H1 (cell line): ENCODE results near the gene VPS37D.

Experiments used
- ATF2 ChIP-seq: IDR thresholded peaks from 2 replicates; pipeline ENCODE4 v1.6.1; 2012; ENCODE audit warnings: low read length, inconsistent platforms
- BRCA1 ChIP-seq: IDR thresholded peaks from 2 replicates; pipeline ENCODE4 v1.6.1; 2012; ENCODE audit warnings: low read depth, low read length, improper control_type of control experiment
- EZH2 ChIP-seq: fragments of 200-600 bp; sonication (generic); IDR thresholded peaks from 2 replicates; pipeline ENCODE4 v1.7.1; 2012; ENCODE audit warnings: low read depth, mild to moderate bottlenecking, moderate library complexity, low read length, inconsistent platforms; ENCODE audit not compliant: severe bottlenecking
- GABPA ChIP-seq: IDR thresholded peaks from 2 replicates; pipeline ENCODE4 v1.6.1; 2011; ENCODE audit warnings: mild to moderate bottlenecking, low read length, moderate library complexity, borderline replicate concordance; ENCODE audit not compliant: insufficient read depth
- JUND ChIP-seq: IDR thresholded peaks from 2 replicates; pipeline ENCODE4 v1.6.1; 2011; ENCODE audit warnings: mild to moderate bottlenecking, improper control_type of control experiment, low read length
- NRF1 ChIP-seq: IDR thresholded peaks from 2 replicates; pipeline ENCODE4 v1.6.1; 2011; ENCODE audit warnings: mild to moderate bottlenecking, low read depth, low read length, improper control_type of control experiment
- POLR2A ChIP-seq, 2 experiments: IDR thresholded peaks; 1 replicate in 1 of 2; 2 replicates in 1 of 2; pipeline ENCODE4 v1.6.1; 2011; ENCODE audit warnings: low read depth in 2 of 2, low read length in 2 of 2, mild to moderate bottlenecking in 2 of 2; ENCODE audit errors: control extremely low read depth in 1 of 2
- POLR2AphosphoS5 ChIP-seq: IDR thresholded peaks from 2 replicates; pipeline ENCODE4 v1.6.1; 2011; ENCODE audit warnings: low read depth, low read length
- SRF ChIP-seq: IDR thresholded peaks from 2 replicates; pipeline ENCODE4 v1.6.1; 2011; ENCODE audit warnings: mild to moderate bottlenecking, low read depth, low read length, moderate library complexity
- TEAD4 ChIP-seq: IDR thresholded peaks from 2 replicates; pipeline ENCODE4 v1.6.1; 2012; ENCODE audit warnings: low read depth, low read length, inconsistent platforms, mixed read lengths
- TF ChIP-seq, protein P1 (sequence below), 3 experiments: IDR thresholded peaks; 1 replicate in 2 of 3; 2 replicates in 1 of 3; pipeline versions ENCODE4 v1.5.1 to v1.6.1; 2011; ENCODE audit warnings: low read length in 3 of 3, mild to moderate bottlenecking in 3 of 3, inconsistent platforms in 2 of 3, low read depth in 1 of 3, moderate library complexity in 1 of 3; ENCODE audit not compliant: insufficient read depth in 1 of 3; ENCODE audit errors: control extremely low read depth in 1 of 3
- TF ChIP-seq, protein P2 (sequence below): IDR thresholded peaks from 2 replicates; pipeline ENCODE4 v1.6.1; 2012; ENCODE audit warnings: inconsistent platforms

DNA sequence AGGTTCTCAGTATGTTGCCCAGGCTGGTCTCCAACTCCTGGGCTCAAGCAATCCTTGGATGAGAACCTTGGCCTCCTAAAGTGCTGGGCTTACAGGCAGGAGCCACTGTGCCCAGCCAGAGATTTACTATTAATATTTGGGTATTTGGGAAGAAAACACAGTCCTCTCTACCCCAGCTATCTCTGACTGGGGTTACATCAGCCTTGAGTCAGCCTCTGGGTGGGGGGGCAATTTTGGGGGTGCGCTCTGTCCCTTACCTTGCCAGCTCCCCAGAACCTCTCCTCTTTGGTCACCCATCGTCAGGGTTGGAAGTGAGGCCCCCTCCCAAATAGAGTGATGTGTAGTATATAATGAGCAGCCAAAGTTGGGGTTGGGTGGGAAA lies 45.1 kb upstream of the VPS37D start:
- no peak for TF ChIP-seq SRF
- TF ChIP-seq, protein P1, sequence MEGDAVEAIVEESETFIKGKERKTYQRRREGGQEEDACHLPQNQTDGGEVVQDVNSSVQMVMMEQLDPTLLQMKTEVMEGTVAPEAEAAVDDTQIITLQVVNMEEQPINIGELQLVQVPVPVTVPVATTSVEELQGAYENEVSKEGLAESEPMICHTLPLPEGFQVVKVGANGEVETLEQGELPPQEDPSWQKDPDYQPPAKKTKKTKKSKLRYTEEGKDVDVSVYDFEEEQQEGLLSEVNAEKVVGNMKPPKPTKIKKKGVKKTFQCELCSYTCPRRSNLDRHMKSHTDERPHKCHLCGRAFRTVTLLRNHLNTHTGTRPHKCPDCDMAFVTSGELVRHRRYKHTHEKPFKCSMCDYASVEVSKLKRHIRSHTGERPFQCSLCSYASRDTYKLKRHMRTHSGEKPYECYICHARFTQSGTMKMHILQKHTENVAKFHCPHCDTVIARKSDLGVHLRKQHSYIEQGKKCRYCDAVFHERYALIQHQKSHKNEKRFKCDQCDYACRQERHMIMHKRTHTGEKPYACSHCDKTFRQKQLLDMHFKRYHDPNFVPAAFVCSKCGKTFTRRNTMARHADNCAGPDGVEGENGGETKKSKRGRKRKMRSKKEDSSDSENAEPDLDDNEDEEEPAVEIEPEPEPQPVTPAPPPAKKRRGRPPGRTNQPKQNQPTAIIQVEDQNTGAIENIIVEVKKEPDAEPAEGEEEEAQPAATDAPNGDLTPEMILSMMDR (IDR thresholded peaks at IDR 0.05; ENCODE audit: control extremely low read depth in 1 of 3, insufficient read depth in 1 of 3, low read depth in 1 of 3, low read length in 3 of 3): no peak
- TF ChIP-seq BRCA1: no peak
- TF ChIP-seq, protein P2, sequence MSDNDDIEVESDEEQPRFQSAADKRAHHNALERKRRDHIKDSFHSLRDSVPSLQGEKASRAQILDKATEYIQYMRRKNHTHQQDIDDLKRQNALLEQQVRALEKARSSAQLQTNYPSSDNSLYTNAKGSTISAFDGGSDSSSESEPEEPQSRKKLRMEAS: no peak
- no peak for TF ChIP-seq GABPA
- no peak for TF ChIP-seq ATF2
- no peak for TF ChIP-seq POLR2A (IDR thresholded peaks at IDR 0.05; ENCODE audit: control extremely low read depth in 1 of 2, low read depth in 2 of 2, low read length in 2 of 2)
- no peak for TF ChIP-seq TEAD4
- TF ChIP-seq EZH2: no peak
- no peak for TF ChIP-seq JUND
- no peak for TF ChIP-seq POLR2AphosphoS5
- no peak for TF ChIP-seq NRF1
